ENCODE data around the gene CFAP126. TPM values are rescaled to one million over a fixed set of nuclear protein-coding genes. Genes with fewer than 3 reads are reported as not detected.

Gene CFAP126
- total RNA-seq, 1 experiment from 2014 or later = not detected

Other genes with a start within 250 kb of the CFAP126 start
- gene PFDN2, start 249.8 kb downstream of the CFAP126 start, total RNA-seq (2021) = 71.8 and 76.1 TPM in 2 replicates
- gene NIT1, start 249.8 kb downstream of the CFAP126 start, total RNA-seq (2021) = 39.0 and 39.6 TPM in 2 replicates
- gene DEDD, start 235.2 kb downstream of the CFAP126 start, total RNA-seq (2021) = 44.7 and 46.7 TPM in 2 replicates
- 93.4 and 93.5 TPM in 2 replicates for gene UFC1, start 213.9 kb downstream of the CFAP126 start, total RNA-seq (2021)
- gene USP21, start 208.4 kb downstream of the CFAP126 start, total RNA-seq (2021) = 17.9 and 18.4 TPM in 2 replicates
- 33.4 and 39.8 TPM in 2 replicates for gene PPOX, start 201.4 kb downstream of the CFAP126 start, total RNA-seq (2021)
- gene B4GALT3, start 190.4 kb downstream of the CFAP126 start, total RNA-seq (2021) = 31.8 and 33.1 TPM in 2 replicates
- 7.0 and 9.1 TPM in 2 replicates for gene ADAMTS4, start 168.8 kb downstream of the CFAP126 start, total RNA-seq (2021)
- gene NDUFS2, start 165.5 kb downstream of the CFAP126 start, total RNA-seq (2021) = 80.3 and 84.5 TPM in 2 replicates
- gene FCER1G, start 152.6 kb downstream of the CFAP126 start, total RNA-seq (2021) = 0.44 and 0.90 TPM in 2 replicates
- gene APOA2, start 144.2 kb downstream of the CFAP126 start, total RNA-seq (2021) = not detected in 2 replicates
- 12.8 and 13.5 TPM in 2 replicates for gene TOMM40L, start 141.8 kb downstream of the CFAP126 start, total RNA-seq (2021)
- gene NR1I3, start 129.7 kb downstream of the CFAP126 start, total RNA-seq (2021) = not detected in 2 replicates
- gene PCP4L1, start 109.1 kb downstream of the CFAP126 start, total RNA-seq (2021) = 0.66 and 0.83 TPM in 2 replicates
- gene MPZ, start 57.9 kb downstream of the CFAP126 start, total RNA-seq (2021) = 2.7 and 3.6 TPM in 2 replicates
- 198 and 206 TPM in 2 replicates for gene SDHC, start 53.5 kb downstream of the CFAP126 start, total RNA-seq (2021)
- 0.55 TPM in 1 of 2 replicates, not detected in the other for gene FCGR2A, start 137.6 kb upstream of the CFAP126 start, total RNA-seq (2021)
- not detected in 2 replicates for gene HSPA6, start 156.7 kb upstream of the CFAP126 start, total RNA-seq (2021)
- gene FCGR3A, start 181.9 kb upstream of the CFAP126 start, total RNA-seq (2021) = not detected in 2 replicates

Measured in H9 (cell line).